Endothelial cell of coronary artery (primary cell): ENCODE measurements around the gene C4orf46. TPM values are rescaled to one million over a fixed set of nuclear protein-coding genes. Genes with fewer than 3 reads are reported as not detected.

Experiments
- total RNA-seq: library from RNA; depleted of rRNA; stranded (reverse); fragments of >200 nt; gene quantifications from 2 replicates; pipeline ENCODE4 v1.2.3, GENCODE V29; 2014

Gene C4orf46
- 6.5 and 12.7 TPM in 2 replicates for total RNA-seq

DNA sequence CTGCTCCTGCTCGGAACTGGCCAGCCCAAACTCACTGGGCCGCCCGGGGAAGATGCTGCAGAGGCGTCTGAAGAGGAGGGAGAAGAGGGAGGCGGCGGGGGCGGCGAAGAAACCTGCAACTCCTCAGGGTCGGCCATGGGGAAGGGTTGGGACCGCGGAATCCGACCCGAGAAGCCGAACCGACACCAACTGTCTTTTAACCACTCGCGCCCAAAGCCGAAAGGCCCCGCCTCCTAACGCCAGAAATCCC is at the start of gene C4orf46:
TSS of gene C4orf46 (minus strand) at position 223 of the 250 bp plus-strand sequence. CDS start at position 137, 86 bp downstream.

DNA sequence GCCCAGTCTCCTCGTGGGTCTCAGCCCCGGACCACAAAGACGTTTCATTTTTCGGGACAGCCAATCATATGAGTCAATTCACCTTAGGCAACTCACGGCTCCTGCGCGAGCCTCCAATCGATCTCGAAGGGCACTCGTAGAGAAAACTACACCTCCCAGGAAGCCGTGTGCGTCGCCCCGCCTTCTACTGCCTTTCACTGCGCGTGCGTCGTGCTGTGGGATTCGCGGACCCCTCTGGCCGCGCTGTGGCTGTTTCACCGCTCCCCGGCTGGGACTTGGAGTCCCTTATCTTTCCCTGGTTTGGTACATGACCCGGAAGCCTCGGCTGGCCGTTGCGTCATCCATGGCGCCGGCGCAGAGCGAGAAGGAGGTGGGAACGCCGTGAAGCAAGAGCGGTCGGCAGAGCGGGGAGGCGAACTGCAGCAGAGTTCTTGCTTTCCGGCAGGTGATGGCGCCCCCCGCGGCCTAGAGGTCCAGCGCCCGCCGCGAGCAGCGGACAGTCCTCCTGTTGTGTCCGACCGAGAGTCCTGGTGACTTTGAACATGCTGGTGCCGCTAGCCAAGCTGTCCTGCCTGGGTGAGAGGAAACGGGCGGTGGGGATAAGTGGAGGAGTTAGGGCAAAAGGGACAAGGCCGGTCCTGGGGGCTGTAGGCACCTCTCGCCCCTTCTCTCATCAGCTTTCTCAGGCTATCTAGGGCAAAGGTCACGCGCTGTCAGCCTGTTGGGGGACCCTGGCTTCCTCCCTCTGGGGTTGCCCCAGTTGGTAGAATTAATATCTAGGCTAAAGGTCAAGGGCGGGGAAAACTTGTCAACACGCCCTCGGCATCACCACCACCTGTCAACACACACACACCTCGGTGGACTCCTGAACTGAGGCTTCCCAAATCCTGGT is 474 bp upstream of the C4orf46 start, which contains the start of gene ETFDH:
TSS of gene ETFDH (plus strand) at position 382 of the 892 bp plus-strand sequence. CDS start at position 543, 161 bp downstream.

Other genes with a start within 250 kb of the C4orf46 start
- gene RXFP1, start 150.0 kb downstream of the C4orf46 start, total RNA-seq: 0.09 TPM in 1 of 2 replicates, not detected in the other
- gene ETFDH, start 409 bp upstream of the C4orf46 start, total RNA-seq: 11.8 and 21.6 TPM in 2 replicates
- gene PPID, start 51.5 kb upstream of the C4orf46 start, total RNA-seq: 24.6 and 30.7 TPM in 2 replicates
- 11.8 and 24.2 TPM in 2 replicates for gene FNIP2, start 97.1 kb upstream of the C4orf46 start, total RNA-seq